HTR-8/SVneo (cell line): ENCODE data around the gene CENPW.

Experiments used
- DNase-seq: peaks from one replicate; pipeline ENCODE4 v3.0.0; 2011; ENCODE audit warnings: low spot score, mixed read lengths; ENCODE audit not compliant: insufficient read length
- FAIRE-seq: peaks from 2 replicates; lab custom pipeline; 2011; peaks lifted over from hg19 to GRCh38; lab: Jason Lieb, UNC

The CENPW gene

DNA sequence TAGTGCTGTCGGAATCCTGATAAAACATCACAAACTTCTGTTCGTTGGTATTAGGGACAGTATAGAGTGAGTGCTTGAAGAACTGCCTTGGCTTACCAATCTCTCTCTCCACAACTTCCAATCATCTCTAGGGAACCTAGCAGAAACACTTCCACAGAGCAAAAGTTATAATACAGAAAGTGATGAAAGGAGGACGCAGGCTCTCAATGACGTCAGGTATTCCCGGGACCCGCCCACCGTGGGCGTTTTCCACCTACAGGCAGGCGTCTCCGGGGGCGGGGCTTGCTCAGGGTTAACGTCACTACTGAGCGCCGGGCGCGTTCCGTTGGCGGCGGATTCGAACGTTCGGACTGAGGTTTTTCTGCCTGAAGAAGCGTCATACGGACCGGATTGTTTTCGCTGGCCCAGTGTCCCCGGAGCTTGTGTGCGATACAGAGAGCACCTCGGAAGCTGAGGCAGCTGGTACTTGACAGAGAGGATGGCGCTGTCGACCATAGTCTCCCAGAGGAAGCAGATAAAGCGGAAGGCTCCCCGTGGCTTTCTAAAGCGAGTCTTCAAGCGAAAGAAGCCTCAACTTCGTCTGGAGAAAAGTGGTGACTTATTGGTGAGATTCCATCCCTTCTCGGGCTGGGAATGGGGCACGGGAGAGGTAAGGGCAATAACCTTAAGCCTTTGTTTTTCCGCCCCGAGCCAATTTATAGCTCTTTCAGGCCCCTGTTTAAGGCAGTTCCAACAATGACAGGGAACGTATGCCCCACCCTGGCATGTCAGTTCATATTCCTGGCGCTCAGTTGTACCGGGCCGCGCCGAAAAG, at the start of gene CENPW:
CENPW (plus strand) TSS at position 320 of the 814 bp plus-strand sequence; CDS start at position 479, 159 bp downstream.
- DNase-seq: peak; percentile 79
- peak; percentile 96 for FAIRE-seq

DNA sequence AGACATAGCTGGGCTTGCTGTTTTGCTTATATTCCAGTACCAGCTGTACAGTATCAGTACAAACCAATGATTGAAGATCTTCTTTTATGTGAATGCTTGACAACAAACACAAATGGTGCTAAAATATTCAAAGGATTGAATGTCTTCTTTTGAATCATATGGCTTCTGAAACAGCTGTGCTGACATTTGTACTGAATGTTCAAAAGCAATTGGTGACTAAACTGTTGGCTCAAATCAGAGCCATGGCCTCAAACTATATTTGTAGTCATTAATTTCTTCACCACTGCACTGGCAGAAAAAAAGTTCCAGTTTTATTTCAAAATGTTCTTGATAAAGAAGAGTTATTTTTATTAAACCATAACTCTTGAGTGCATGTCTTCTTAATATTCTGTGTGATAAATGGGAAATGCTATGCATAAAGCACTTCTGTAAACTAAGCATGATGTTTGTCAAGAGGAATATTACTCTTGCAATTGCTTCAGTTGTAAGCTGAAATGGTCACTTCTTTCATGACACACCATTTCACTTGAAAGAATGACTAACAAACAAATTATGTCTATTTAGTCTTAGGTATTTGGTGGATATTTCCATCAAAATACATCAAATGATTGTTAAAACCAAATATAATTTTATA, 45.9 kb upstream of the CENPW start:
- FAIRE-seq: no peak

DNA sequence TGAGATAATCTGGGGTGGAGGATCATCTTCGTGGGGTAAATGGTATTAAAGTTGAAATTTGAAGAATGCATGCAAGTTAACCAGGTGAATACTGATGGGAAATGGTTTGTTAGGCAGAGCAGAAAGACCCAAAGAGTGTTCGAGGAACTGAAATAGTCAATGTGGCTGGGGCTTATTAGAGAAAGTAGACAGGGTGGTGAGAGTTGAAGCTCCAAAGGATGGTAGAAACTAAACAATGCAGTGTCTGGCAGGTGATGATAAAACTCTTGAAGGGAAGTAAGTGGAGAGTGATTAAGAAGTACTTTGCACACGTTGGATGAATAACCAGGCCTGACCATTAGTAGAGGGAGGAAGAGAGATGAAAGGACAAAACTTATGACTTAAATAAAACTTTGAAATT, 39.8 kb upstream of the CENPW start:
- no peak for FAIRE-seq
- no peak for DNase-seq

More for the DNA sequence above, 45.9 kb upstream of the CENPW start:
- no peak for DNase-seq

DNA sequence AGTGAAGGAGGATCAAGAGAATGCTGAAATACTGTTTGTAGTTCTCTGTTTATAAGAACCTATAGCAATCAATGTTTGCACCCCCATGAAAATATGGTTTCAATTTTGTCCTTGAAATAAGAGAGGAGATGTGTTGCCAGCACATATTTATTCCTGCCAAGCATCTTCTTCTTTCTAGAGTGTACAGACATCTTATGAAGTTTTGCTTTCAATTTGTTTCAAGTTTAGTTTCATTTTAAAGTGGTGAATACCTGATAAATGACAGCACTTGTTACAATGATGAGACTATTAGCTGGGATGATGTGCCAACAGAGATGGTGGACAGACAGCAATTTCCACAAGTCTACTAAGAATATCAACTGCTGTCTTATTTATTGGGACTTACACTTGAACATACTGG, 39.2 kb upstream of the CENPW start:
- no peak for FAIRE-seq
- DNase-seq: no peak

DNA sequence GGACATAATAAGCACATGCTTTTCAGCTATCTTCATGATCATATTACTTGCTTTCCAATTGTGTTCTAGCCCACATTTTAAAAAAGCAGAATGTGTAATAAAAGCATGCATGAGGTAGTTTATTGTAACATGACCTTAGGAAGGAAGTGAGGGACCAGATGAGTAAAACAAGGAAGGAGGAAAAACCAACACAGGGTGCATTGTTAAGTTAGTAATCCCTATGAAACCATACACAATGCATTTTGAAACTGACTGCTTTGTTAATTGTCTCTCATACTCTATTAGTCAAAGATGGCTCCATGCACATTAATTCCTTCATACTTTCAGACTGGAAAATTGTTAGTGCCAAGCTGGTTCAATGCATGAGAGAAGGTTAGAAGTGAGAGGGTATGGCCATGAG, 37.7 kb upstream of the CENPW start:
- DNase-seq: no peak
- no peak for FAIRE-seq

DNA sequence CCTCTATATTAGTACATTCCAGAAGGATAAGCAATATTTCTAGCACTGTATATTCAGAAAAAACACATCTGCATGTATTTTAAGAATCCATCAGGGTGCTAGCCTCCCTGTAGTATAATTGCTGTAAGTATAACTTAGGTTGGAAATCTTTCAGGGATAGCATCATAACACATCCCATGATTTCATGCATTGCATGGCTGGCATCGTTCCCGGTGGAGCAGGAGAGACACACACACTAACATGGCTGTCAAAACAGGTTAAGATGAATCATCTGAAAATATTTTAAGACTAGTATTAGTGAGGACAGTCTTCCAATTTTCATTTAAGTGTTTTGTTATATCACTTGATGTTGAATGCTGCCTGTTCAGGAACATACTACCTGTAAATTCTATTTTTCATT, 32.1 kb upstream of the CENPW start:
- FAIRE-seq (peak; percentile 26), DNase-seq (no peak)

DNA sequence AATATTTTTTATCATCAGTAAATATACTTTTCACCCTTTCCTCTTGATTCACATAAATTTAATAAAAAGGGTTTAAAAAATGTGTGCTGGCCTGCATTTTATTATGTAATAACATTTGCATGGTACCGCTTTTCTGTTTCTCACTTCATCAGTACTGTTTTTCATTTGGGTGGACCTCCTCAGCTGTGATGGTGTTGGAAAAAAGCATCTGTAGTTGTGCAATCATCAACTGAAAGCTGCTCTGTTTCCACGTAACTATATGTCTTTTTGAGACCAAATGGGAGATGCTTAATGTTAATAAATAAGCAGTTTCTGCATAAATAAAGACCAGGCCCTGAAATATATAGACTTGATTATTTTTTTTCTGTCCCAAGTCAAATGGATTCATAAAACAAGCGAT, 31.6 kb upstream of the CENPW start:
- DNase-seq (no peak), FAIRE-seq (no peak)

DNA sequence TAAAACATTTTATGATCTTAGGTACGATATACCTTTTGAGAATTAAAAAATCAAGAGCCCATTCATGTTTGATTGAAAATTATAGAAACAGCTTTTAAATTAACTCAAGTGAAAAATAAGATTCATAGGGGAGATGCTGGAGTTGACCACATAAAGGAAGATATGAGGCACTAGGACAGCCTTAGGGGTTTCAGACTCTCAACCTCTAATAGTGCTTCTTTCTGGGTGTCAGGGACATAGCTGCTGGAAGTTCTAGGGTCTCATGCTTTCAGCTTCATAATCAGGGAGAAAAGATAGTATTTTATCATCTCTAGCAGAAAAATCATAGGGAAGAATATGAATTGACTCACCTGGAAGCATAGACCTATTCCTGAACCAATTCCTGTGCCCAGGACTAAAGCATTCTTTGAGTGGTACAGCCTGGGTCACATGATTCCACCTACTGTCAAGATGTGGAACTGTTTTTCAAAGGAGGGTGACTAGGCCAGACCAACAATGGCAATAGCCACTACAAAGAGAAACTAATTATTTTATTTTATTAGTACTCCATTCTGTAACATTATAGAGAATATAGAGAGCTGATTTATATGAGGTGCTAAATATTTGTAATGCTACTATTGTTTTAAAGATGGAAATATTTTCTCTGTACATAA, 27.8 kb upstream of the CENPW start:
- DNase-seq: peak; percentile 6

DNA sequence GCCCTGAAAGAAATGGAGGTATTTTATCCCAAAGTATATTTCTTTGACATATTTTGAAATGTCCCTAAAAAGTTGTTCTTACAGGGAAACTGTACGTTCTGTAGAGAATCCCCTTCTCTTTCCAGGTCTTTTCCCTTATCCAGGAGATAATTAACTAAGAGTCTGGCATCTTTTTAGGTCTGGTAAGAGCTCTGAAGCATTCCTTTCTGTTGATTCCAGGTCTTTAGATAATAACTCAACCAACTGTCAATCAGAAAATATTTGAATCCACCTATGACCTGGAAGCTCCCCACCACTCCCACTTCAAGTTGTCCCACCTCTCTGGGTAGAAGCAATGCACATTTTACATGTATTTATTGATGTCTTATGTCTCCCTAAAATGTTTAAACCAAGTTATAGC, 26.0 kb upstream of the CENPW start:
- no peak for FAIRE-seq
- no peak for DNase-seq

More for the DNA sequence above, 27.8 kb upstream of the CENPW start:
- FAIRE-seq: no peak

DNA sequence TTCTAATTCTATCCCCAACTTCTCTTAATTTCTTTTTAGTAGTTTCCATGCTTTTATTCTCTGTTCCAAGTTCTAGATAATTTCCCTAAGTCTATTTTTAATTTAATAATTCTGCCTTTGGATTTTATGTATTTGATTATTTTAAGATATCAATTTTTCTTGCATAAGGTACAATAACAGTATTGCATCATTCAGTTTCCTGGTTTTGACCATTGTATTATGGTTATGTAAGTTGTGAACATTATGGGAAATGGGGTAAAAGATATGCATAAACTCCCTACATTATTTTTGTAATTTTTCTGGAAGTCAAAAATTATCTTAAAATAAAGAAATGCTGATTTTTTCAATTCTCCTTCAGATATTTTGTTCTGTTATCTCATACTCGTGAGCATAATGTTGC, 21.1 kb upstream of the CENPW start:
- no peak for FAIRE-seq
- no peak for DNase-seq

DNA sequence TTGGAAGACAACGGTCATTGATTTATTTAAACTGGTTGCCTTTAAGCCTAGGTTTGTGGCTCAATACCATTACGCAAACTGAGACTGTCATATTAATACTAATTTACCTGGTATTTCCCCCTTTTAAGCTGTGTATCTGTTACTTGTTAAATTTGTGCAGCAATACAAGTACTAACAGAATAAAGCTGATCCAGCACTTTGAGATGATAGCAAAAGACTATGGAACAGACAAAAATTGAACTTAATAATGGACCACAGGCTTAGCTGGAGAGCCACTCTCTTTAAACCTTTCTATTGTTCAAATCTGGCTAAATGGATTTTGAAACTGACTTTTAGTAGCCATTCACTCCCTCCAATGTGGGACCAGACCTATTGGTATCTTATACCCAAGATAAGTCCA, 6.2 kb upstream of the CENPW start:
- DNase-seq: no peak
- no peak for FAIRE-seq

DNA sequence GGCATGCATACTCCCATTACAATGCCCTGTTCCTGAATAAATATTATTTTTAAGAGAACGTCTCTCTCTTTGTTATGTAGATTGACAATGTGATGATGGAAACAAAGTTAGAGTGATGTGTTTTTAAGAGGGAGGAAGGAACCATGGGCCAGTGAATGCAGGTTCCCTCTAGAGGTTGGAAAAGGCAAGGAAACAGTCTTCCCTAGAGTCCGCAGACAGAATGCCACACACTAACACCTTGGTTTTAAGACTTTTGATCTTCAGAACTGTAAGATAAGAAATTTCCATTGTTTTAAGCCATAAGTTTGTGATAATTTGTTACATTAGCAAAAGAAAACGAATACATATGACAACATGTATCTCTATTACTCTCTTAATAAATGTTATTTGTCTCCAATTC, 4.7 kb upstream of the CENPW start:
- no peak for DNase-seq
- FAIRE-seq: no peak

DNA sequence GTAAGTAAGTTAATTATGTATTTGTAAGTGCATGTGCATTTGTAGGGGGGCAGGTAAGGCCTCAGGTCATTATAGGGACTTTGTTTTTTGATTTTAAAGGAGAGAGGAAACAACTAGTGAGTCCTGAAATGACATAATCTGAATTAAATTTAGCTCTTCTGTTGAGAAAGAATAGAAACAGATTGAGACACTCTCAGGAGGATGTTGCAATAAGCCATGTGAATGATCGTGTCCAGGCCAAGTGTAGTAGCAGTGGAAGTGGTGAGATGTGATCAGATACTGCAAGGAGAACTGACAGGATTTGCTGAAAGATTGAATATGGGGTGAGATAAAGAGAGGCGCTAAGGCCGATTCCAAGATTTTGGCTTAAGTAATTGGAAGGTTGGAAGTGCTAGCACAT, 2.6 kb upstream of the CENPW start:
- DNase-seq: no peak
- FAIRE-seq: no peak

DNA sequence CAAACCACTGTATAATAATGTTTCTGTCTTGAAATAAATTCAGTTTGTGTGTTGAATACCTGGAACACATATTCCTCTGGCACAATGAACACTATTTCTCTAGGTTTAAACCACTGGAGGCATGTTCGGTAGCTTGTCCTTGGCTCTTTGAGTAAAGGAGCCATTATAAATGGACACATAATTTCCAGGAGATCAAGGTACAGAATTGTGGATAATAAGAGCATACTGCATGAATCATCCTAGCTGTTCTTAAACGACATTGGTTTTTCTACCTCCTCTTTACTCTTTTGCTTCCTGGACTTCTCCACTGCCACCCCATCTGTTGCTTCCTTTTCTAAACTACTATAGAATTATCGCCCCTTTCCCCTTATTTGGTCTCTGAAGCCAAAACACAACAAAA, 1.2 kb downstream of the CENPW start:
- DNase-seq: no peak

DNA sequence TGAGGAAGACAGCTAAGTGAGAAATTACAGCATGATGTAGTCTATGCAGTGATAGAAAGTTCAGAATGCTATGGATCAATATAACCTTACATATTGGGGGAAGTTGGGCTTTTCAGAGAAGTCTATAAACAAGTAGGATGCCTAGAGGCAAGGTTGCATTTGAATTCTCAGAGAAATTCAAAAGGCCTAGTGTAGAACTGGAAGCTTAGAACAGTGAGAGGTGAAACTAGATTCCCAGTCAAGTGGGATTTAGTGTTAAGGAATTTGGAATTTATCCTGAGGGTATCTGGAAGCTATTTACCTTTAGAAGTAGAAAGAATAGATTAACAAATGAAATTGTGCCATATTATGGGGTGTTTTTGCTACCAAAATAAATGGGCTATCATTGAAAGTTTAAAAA, 4.3 kb downstream of the CENPW start:
- no peak for DNase-seq
- FAIRE-seq: no peak

More for the DNA sequence above, 1.2 kb downstream of the CENPW start:
- FAIRE-seq: no peak

DNA sequence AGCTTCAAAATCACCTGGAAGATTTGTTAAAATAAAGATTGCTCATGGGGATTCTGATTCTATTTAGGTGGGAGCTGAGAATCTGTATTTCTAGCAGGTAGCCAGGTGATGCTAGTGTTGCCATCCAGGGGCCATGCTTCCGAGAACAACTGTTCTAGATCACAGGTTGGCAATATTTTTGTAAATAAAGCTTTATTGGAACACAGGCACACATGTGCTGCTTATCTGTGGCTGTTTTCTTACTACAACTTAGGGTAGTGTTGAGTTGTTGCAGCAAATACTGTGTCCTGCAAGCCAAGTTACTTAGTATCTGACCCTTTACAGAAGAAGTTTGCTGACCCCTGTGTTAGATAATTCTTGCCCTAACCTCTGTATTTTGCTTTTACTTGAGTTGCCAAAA, 12.0 kb downstream of the CENPW start:
- FAIRE-seq: no peak
- no peak for DNase-seq

DNA sequence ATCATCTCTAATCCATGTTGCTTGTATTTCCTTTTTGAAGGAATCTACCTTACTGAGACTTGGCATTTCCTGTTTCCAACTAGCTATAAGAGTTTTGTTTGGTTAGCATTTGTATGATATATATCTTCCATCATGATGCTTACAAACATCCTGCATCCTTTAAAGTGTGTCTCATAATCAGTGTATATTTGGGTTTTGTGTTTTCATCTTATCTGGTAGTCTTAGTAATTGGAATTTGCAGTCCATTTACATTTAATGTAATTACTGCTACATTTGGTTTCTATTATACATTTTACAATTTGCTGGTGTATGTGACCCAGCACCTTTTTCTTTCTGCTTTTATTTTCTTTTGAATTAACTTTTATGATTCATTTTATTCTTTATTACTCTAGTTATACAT, 12.6 kb downstream of the CENPW start:
- no peak for FAIRE-seq
- no peak for DNase-seq

DNA sequence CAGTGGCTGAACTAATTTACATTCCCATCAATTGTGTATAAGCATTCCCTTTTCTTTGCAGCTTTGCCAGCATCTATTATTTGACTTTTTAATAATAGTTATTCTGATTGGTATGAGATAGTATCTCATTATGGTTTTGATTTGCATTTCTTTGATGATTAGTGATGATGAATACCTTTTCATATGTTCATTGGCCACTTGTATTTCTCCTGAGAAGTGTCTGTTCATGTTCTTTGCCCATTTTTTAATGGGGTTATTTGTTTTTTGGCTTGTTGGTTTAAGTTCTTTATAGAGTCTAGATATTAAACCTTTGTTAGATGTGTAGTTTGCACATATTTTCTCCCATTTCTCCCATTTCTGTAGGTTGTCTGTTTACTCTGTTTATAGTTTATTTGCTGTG, 16.6 kb downstream of the CENPW start:
- no peak for FAIRE-seq

DNA sequence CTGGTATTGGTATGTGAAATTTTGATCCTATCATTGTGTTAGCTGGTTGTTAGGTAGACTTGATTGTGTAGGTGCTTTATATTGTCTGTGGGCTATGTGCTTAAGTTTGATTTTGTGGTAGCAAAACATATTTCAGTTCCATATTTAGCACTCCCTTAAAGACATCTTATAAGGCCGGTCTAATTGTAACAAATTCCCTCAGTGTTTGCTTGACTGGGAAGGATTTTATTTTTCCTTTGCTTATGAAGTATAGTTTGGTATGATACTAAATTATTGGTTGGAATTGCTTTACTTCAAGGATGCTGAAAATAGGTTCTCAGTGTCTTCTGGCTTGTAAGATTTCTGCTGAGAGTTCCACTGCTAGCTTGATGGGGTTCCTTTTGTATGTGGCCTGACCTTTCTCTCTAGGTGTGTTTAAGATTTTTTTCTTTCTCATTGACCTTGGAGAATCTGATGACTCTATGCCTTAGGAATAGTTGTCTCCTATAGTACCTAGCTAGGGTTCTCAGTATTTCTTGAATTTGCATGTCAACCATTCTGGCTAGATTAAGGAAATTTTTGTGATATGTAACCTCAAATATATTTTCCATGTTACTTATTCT, 20.1 kb downstream of the CENPW start:
- FAIRE-seq (no peak), DNase-seq (no peak)

More for the DNA sequence above, 16.6 kb downstream of the CENPW start:
- DNase-seq: no peak

DNA sequence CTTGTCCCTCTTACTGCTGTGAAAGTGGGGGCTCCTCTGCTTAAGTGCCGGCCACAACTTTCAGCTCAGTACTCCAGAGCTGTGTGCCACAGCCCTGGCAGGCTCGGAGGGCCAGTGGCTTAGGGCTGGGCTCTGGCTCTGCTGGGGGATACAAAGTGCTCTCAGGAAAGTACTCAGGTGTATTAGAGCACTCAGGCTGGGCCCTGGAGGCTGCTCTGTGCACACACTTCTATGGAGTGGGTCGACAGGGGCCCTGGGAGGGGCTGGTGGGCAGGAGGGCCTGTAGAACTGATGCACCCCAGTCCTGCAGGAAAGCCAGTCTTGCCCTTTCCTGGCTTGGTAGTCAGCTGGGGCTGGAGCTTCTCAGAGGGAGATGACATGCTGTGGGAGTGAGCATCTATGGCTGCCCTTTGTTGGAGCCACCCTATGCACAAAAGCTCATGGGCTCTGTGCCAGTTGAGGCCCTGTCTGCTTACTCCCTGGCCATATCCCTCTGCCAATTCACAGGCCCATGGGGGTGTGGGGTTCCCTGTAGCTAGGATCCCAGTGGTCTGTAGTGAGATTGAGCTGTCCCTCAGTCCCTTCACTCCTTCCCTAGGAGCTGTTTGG, 22.0 kb downstream of the CENPW start:
- DNase-seq: no peak
- no peak for FAIRE-seq
